ENCODE data around the gene GRM2. TPM values are rescaled to one million over a fixed set of nuclear protein-coding genes. Genes with fewer than 3 reads are reported as not detected.

Gene GRM2
- total and polyA plus RNA-seq, 2 donors (not counting 1 experiment from before 2014, with no cell fraction given) = under 0.01 to 0.06 TPM

- H3K27me3 ChIP-seq (ENCODE audit: control insufficient read depth, insufficient read depth, low read length) = no peaks in the 10 kb centered on the region
- H3K9me3 ChIP-seq (ENCODE audit: control insufficient read depth, insufficient read depth, low read depth, low read length) = no peaks in the 10 kb centered on the region
- H4K20me1 ChIP-seq (ENCODE audit: control insufficient read depth, extremely low read depth, insufficient read depth, low read length) = no peaks in the 10 kb centered on the region
- H3K4me3 ChIP-seq (replicated peaks in 1 of 4; ENCODE audit: control extremely low read depth in 1 of 4, insufficient read depth in 1 of 4, low read depth in 3 of 4, low read length in 4 of 4) = no peak overlapping the region
- no peak overlapping the region for H3K27ac ChIP-seq (ENCODE audit: insufficient read depth, low read length)
- DNase-seq (ENCODE audit: low read depth in 2 of 2) = no peak
- no peaks in the 10 kb centered on the region for H3K79me2 ChIP-seq (ENCODE audit: control insufficient read depth, insufficient read depth, low read length)
- H2AFZ ChIP-seq (ENCODE audit: low read length) = no peak overlapping the region
- H3K9ac ChIP-seq (ENCODE audit: insufficient read depth, low read length) = no peak overlapping the region
- TF ChIP-seq CTCF (conservative IDR thresholded peaks at IDR 0.05 in 1 of 2, IDR thresholded peaks at IDR 0.05 in 1 of 2; ENCODE audit: low read depth in 1 of 2, low read length in 2 of 2) (no peak), EZH2 (IDR thresholded peaks at IDR 0.05; ENCODE audit: low read length, missing control alignments) (no peak)
- H3K4me2 ChIP-seq (ENCODE audit: extremely low read depth, insufficient read depth, low read length) = no peak overlapping the region
- H3K36me3 ChIP-seq (ENCODE audit: control insufficient read depth, insufficient read depth, low read length) = no peaks in the 10 kb centered on the region
- no peaks in the 10 kb centered on the region for H3K4me1 ChIP-seq (ENCODE audit: control insufficient read depth, extremely low read depth, insufficient read depth, low read length)
Measured at GRCh38 chr3:51722362-51722761, 15.5 kb downstream of the GRM2 start.

GRCh38 chr3:51727500-51727899 lies 20.6 kb downstream of the GRM2 start:
- H3K27ac ChIP-seq (ENCODE audit: insufficient read depth, low read length) = no peak overlapping the region
- no peak overlapping the region for H3K4me2 ChIP-seq (ENCODE audit: extremely low read depth, insufficient read depth, low read length)
- no peaks in the 10 kb centered on the region for H4K20me1 ChIP-seq (ENCODE audit: control insufficient read depth, extremely low read depth, insufficient read depth, low read length)
- H3K4me3 ChIP-seq (replicated peaks in 1 of 4; ENCODE audit: control extremely low read depth in 1 of 4, insufficient read depth in 1 of 4, low read depth in 3 of 4, low read length in 4 of 4) = no peak overlapping the region
- H3K9me3 ChIP-seq (ENCODE audit: control insufficient read depth, insufficient read depth, low read depth, low read length) = no peaks in the 10 kb centered on the region
- TF ChIP-seq CTCF (conservative IDR thresholded peaks at IDR 0.05 in 1 of 2, IDR thresholded peaks at IDR 0.05 in 1 of 2; ENCODE audit: low read depth in 1 of 2, low read length in 2 of 2) (no peak), EZH2 (IDR thresholded peaks at IDR 0.05; ENCODE audit: low read length, missing control alignments) (no peak)
- no peaks in the 10 kb centered on the region for H3K79me2 ChIP-seq (ENCODE audit: control insufficient read depth, insufficient read depth, low read length)
- H3K9ac ChIP-seq (ENCODE audit: insufficient read depth, low read length) = no peak overlapping the region
- no peak overlapping the region for H2AFZ ChIP-seq (ENCODE audit: low read length)
- DNase-seq (ENCODE audit: low read depth in 2 of 2) = no peak
- no peaks in the 10 kb centered on the region for H3K4me1 ChIP-seq (ENCODE audit: control insufficient read depth, extremely low read depth, insufficient read depth, low read length)
- no peaks in the 10 kb centered on the region for H3K36me3 ChIP-seq (ENCODE audit: control insufficient read depth, insufficient read depth, low read length)
- no peaks in the 10 kb centered on the region for H3K27me3 ChIP-seq (ENCODE audit: control insufficient read depth, insufficient read depth, low read length)

- Histone ChIP-seq H3K27me3 (ENCODE audit: control insufficient read depth, insufficient read depth, low read length) (no peaks in the 10 kb centered on the region), H3K36me3 (ENCODE audit: control insufficient read depth, insufficient read depth, low read length) (no peaks in the 10 kb centered on the region), H3K9me3 (ENCODE audit: control insufficient read depth, insufficient read depth, low read depth, low read length) (no peaks in the 10 kb centered on the region), H3K4me3 (replicated peaks in 1 of 4; ENCODE audit: control extremely low read depth in 1 of 4, insufficient read depth in 1 of 4, low read depth in 3 of 4, low read length in 4 of 4) (no peak overlapping the region), H3K9ac (ENCODE audit: insufficient read depth, low read length) (no peak overlapping the region), H3K27ac (ENCODE audit: insufficient read depth, low read length) (no peak overlapping the region), H3K4me2 (ENCODE audit: extremely low read depth, insufficient read depth, low read length) (no peak overlapping the region), H3K79me2 (ENCODE audit: control insufficient read depth, insufficient read depth, low read length) (no peaks in the 10 kb centered on the region), H2AFZ (ENCODE audit: low read length) (no peak overlapping the region), H4K20me1 (ENCODE audit: control insufficient read depth, extremely low read depth, insufficient read depth, low read length) (no peaks in the 10 kb centered on the region), H3K4me1 (ENCODE audit: control insufficient read depth, extremely low read depth, insufficient read depth, low read length) (no peaks in the 10 kb centered on the region)
- no peak for TF ChIP-seq CTCF (conservative IDR thresholded peaks at IDR 0.05 in 1 of 2, IDR thresholded peaks at IDR 0.05 in 1 of 2; ENCODE audit: low read depth in 1 of 2, low read length in 2 of 2)
- no peak for TF ChIP-seq EZH2 (IDR thresholded peaks at IDR 0.05; ENCODE audit: low read length, missing control alignments)
- peak in 1 of 2 donors; percentile 22 for DNase-seq (ENCODE audit: low read depth in 2 of 2)
Measured at GRCh38 chr3:51729042-51729633, 22.3 kb downstream of the GRM2 start.

All from fibroblast of lung (primary cell).